CD4-positive, alpha-beta T cell treated with Interleukin-10 for 1 hour (primary cell): ENCODE data around the gene NENF.

ENCODE experiments used
- DNase-seq: peaks from one replicate; pipeline ENCODE4 v3.0.0-alpha.2; 2020

The NENF gene

GRCh38 chr1:212482637-212483441, 50.1 kb downstream of the NENF start:
- DNase-seq: no peak

DNA sequence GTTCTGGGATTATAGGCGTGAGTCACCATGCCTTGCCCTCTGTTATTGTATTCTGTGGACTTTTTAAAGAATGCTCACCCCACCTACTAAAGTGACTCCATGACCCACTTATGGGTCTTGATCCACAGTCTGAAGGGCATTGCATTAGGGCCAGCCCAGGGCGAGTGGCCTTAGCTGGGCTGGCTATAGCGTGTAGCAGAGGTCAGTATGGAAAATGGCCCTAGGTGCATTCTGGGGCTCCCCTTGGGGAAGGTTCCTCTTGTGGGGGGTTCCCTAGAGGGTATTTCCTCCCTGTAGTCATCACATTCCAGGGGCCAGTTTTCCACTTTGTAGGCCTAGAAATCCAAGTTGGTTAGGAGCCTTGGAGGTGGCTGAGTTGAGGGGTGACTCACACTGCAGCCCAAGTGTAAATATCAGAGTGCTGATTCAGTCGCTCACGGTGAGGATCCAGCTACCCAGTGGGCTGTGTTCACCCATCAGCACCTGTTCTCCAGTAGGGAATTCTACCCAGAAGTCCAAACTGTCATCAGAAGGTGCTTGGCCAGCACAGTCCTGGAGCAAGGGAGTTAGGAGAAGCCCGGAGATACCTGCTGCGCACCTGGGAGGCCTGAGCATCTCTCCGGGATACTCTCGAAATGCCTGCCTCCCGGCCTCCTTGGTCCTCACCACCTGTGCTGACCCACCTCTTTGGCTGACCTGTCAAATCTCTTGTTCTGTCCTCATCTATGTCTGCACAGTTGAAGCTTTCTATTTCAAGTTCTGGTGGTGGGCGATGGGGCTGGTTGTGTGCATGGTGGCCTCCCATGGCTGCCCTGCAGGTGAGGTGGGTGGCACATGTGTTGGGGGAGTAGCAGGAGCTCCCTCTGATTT, 52.2 kb downstream of the NENF start:
- DNase-seq: no peak

GRCh38 chr1:212485571-212485912, 52.8 kb downstream of the NENF start:
- DNase-seq: no peak

DNA sequence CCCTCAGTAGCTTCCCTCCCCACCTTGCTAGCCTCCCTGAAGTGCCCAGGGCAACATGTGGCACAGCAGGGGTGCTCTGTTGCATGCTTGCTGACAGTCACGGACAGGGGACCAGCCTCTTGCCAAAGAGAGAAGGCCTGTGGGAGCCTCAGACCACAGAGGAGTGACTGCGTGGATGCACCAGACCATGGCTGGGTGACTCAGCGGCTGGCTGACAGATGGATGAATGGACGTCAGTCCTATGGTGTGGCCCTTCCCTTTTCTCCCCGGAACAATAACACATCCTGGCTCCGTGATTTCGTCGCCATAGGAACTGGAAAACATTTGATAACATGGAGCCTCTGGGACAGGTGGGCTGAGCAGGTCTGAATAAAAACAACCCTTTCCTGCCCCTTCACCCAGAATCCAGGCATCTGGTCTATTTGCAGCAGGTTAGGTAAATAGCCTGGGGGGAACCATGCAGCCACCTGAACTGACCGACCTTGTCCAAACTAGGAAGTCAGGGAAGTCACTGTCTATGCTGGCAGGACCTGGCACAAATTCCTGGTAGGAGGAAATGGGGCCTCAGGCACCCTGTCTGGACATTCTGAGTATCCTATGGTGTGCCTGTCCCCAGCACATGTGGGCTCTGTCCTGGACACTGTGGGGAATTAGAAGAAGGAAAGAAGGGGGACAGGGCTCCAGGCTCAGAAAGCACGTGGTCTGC, 53.3 kb downstream of the NENF start:
- DNase-seq: peak; percentile 25

DNA sequence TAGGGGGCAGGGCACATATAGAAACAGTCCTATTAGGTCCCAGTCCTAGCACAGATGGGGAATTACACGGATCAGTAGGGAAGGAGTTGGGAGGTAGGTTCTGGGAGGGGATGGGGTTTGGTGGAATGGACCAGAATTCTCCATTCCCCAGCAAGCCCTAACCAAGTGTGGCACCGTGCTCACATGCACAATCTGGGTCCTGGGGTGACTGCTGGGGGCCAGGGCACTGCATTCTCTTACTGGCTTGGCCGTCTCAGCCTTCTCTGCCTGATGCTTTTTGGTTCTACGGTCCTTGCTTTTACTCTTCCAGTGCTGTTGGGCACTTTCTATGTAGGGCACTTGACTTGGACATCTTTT, 53.9 kb downstream of the NENF start:
- no peak for DNase-seq

DNA sequence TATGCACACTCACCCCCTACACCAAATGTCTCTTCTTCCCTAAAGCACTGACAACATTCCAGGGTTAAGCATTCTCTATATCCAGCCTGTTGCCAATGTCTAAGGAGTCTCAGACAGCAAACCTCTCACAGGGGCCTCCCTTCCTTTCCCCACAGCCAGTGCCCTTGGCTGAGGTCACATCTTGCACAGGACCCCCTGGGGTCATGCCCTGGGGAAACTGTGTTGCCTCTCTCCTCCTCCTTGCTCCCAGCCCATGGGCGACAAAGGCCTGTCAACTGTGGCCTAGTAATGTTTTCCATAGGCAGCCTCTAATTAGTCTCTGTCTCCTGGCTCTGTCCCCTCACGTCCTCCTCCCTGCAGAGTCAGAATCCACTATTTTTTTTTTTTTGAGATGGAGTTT, 54.6 kb downstream of the NENF start:
- DNase-seq: no peak

GRCh38 chr1:212487774-212488435, 55.2 kb downstream of the NENF start:
- DNase-seq: no peak

GRCh38 chr1:212488436-212489283, 55.9 kb downstream of the NENF start:
- peak; percentile 23 for DNase-seq

DNA sequence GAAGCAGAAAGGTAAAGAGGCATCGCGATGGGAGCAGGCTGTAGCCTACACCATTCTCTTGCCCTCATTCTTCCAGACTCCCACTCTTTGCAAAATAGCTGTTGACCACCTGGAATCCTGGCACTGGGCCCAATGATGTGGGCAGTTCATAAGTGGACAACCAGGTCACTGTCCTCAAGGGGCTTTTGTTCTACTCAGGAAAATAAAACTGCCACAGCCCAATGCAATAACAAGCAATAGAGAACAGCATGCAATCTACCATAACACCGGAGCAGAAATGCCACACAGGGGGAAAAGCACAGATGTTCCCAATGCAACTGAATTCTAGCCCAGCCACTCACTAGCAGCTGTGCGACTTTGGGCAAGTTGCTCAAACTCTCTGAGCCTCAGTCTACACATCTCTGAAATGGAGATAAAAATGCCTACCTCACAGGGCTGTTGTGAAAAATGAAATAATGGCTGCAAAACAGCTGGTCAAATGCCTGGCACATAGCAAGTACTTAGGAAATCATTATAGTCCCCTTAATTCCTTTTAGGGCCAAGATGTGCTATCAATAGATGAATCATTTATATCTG, 56.7 kb downstream of the NENF start:
- no peak for DNase-seq

GRCh38 chr1:212490276-212490675, 57.6 kb downstream of the NENF start:
- DNase-seq: no peak

- DNase-seq: no peak
Measured at GRCh38 chr1:212491454-212491853, 58.7 kb downstream of the NENF start.
